Body of pancreas (tissue), 4 donors: ENCODE data around the gene PTPRM. TPM values are rescaled to one million over a fixed set of nuclear protein-coding genes. Genes with fewer than 3 reads are reported as not detected.

Experiments used
- ATAC-seq: fragments of 150-250 bp; one replicate; pipeline ENCODE4 v1.9.1; 2016
- DNase-seq, 4 donors: peaks; one replicate each; pipeline ENCODE4 v3.0.0-alpha.2; 2019
- H3K27ac ChIP-seq, 4 donors: fragments of 200-600 bp; sonication (generic); 1 replicate in 3 of 4; 2 replicates in 1 of 4; pipeline versions ENCODE4 v1.5.1 to v1.6.1; 2016 to 2019; ENCODE audit warnings: mild to moderate bottlenecking in 1 of 4, mixed read lengths in 1 of 4, moderate library complexity in 1 of 4
- H3K27me3 ChIP-seq, 2 donors: fragments of 200-600 bp; sonication (generic); one replicate each; pipeline ENCODE4 v1.6.0; 2016; ENCODE audit warnings: mild to moderate bottlenecking in 1 of 2
- H3K36me3 ChIP-seq, 2 donors: fragments of 200-600 bp; sonication (generic); replicated peaks in 1 of 2; 2 replicates each; pipeline ENCODE4 v1.5.1; 2016; ENCODE audit warnings: low read depth in 2 of 2; ENCODE audit not compliant: insufficient read depth in 1 of 2
- H3K4me1 ChIP-seq: fragments of 200-600 bp; sonication (generic); one replicate; pipeline ENCODE4 v1.6.0; 2016
- H3K4me3 ChIP-seq, 2 donors: fragments of 200-600 bp; sonication (generic); 1 replicate in 1 of 2; 2 replicates in 1 of 2; pipeline ENCODE4 v1.5.1; 2016 to 2019
- H3K9me3 ChIP-seq, 3 donors: fragments of 200-600 bp; sonication (generic); 1 replicate in 2 of 3; 2 replicates in 1 of 3; pipeline ENCODE4 v1.5.1; 2016
- CTCF ChIP-seq, 7 experiments: fragments of 450-650 bp in 4 of 7; fragments of 200-600 bp in 3 of 7; sonication (generic) in 3 of 7; IDR thresholded peaks; one replicate each; pipeline ENCODE4 v1.5.1; 2016 to 2019; ENCODE audit warnings: antibody characterized with exemption in 7 of 7
- POLR2A ChIP-seq, 3 donors: fragments of 450-650 bp; IDR thresholded peaks; one replicate each; pipeline ENCODE4 v1.6.1; 2016; ENCODE audit warnings: antibody characterized with exemption in 3 of 3, mild to moderate bottlenecking in 2 of 3
- WGBS, 2 donors: methylation state at CpG; one replicate each; pipeline ENCODE4 v1.1.5; 2017; 5-methylcytosine and 5-hydroxymethylcytosine counted together
- intact Hi-C: fragments of 100-400 bp; cut with DNase I; formaldehyde crosslinking; loops from one replicate; pipeline ENCODE4 v1.15.1; 2023
- total RNA-seq, 2 donors: library from RNA; depleted of rRNA; stranded (reverse); fragments of >200 nt; gene quantifications; one replicate each; pipeline ENCODE4 v1.1.0, GENCODE V29; 2016

PTPRM gene
- total RNA-seq, 2 donors from 2014 or later: 38.2 to 48.0 TPM

- no peaks in the 10 kb centered on the region for H3K9me3 ChIP-seq
- peaks cover 17% of the 10 kb centered on the region for H3K4me1 ChIP-seq
- DNase-seq (no peak), ATAC-seq (no peak)
- intact Hi-C loops: no loop called here
- no peak overlapping the region for H3K4me3 ChIP-seq
- TF ChIP-seq POLR2A (IDR thresholded peaks at IDR 0.05) (no peak), CTCF (IDR thresholded peaks at IDR 0.05) (no peak)
- H3K36me3 ChIP-seq: no peaks in the 10 kb centered on the region
- no peak overlapping the region for H3K27ac ChIP-seq
- WGBS, 2 donors: 93 to 95% methylated on average over 2 of the region's 2 CpGs
- no peaks in the 10 kb centered on the region for H3K27me3 ChIP-seq
Measured at GRCh38 chr18:8365528-8365927, 798.4 kb downstream of the PTPRM start.

- no peak for DNase-seq
- H3K4me1 ChIP-seq: peaks cover 17% of the 10 kb centered on the region
- H3K36me3 ChIP-seq: no peaks in the 10 kb centered on the region
- WGBS, 2 donors: 63 to 81% methylated on average over 4 to 5 of the region's 5 CpGs
- H3K4me3 ChIP-seq: no peak overlapping the region
- H3K27ac ChIP-seq: no peak overlapping the region
- intact Hi-C loops: no loop called here
- H3K27me3 ChIP-seq: no peaks in the 10 kb centered on the region
- ATAC-seq: no peak
- TF ChIP-seq POLR2A (IDR thresholded peaks at IDR 0.05) (no peak), CTCF (IDR thresholded peaks at IDR 0.05) (no peak)
- H3K9me3 ChIP-seq: no peaks in the 10 kb centered on the region
Measured at GRCh38 chr18:8366070-8366469, 799.0 kb downstream of the PTPRM start.

GRCh38 chr18:8366656-8367055 is 799.5 kb downstream of the PTPRM start:
- WGBS, 2 donors: 66 to 69% methylated on average over 10 to 16 of the region's 16 CpGs
- ATAC-seq (no peak), DNase-seq (peak in 3 of 4 donors; percentile 8 to 42 (median 29))
- intact Hi-C loops: no loop called here
- Histone ChIP-seq H3K36me3 (no peaks in the 10 kb centered on the region), H3K27me3 (no peaks in the 10 kb centered on the region), H3K4me1 (peaks cover 17% of the 10 kb centered on the region), H3K4me3 (no peak overlapping the region), H3K27ac (no peak overlapping the region), H3K9me3 (no peaks in the 10 kb centered on the region)
- peak in 2 of 7 experiments; percentile 18 to 25 for TF ChIP-seq CTCF (IDR thresholded peaks at IDR 0.05)
- TF ChIP-seq POLR2A (IDR thresholded peaks at IDR 0.05): no peak

GRCh38 chr18:8367217-8367988 is 800.3 kb downstream of the PTPRM start:
- no peak overlapping the region for H3K4me3 ChIP-seq
- 3 to 6% methylated on average over 29 to 47 of the region's 47 CpGs for WGBS, 2 donors

More at GRCh38 chr18:8367217-8367988, 800.3 kb downstream of the PTPRM start:
- Histone ChIP-seq H3K36me3 (no peaks in the 10 kb centered on the region), H3K27me3 (no peaks in the 10 kb centered on the region), H3K9me3 (no peaks in the 10 kb centered on the region), H3K27ac (peak overlapping the region in 2 of 4 donors; percentile 42 to 48), H3K4me1 (peaks cover 17% of the 10 kb centered on the region)
- ATAC-seq (peak; percentile 84), DNase-seq (peak; percentile 53 to 76 (median 64))
- TF ChIP-seq CTCF (IDR thresholded peaks at IDR 0.05): peak; percentile 55 to 71 (median 60)
- TF ChIP-seq POLR2A (IDR thresholded peaks at IDR 0.05): no peak
- intact Hi-C loops: no loop called here
